Measurements from ENCODE around the gene PHF21B.
"Not testable (repeated sequence)": the region's sequence is repeated elsewhere in the genome, so short reads cannot be mapped to it uniquely, and the experiment has no call there.

Gene PHF21B

DNA sequence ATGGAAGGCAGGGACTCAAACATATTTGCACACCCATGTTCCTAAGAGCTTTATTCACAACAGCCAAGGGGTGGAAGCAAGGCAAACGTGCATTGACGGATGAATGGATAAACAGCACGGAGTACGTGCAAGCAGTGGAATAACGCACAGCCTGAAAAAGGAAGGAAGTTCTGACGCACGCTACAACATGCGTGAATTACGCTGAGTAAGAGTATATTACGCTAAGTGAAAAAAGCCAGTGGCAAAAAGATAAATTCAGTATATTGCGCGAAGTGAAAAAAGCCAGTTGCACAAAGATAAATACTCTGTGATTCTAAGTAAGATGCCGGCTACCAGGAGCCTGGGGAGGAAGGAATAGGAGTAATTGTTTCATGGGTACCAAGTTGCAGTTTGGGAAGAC lies 19.5 kb downstream of the PHF21B start:
- no peak for DNase-seq (ENCODE audit: low read depth)

DNA sequence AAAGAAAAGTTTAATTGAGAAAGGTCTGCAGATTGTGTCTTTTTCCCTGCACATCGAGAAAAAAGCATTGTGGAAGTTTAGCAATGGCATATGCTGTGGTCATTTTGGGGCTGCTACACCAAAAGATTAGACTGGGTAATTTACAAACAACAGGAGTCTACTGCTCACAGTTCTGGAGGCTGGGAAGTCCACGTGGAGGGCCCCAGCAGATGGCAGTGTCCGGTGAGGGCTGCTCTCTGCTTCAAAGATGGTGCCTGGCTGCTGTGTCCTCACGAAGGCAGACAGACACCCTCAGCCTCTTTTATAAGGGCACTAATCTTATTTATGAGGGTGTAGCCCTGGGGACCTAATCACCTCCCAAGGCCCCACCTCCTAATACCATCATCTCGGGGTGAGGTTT lies 21.1 kb downstream of the PHF21B start:
- DNase-seq (ENCODE audit: low read depth) = no peak

DNA sequence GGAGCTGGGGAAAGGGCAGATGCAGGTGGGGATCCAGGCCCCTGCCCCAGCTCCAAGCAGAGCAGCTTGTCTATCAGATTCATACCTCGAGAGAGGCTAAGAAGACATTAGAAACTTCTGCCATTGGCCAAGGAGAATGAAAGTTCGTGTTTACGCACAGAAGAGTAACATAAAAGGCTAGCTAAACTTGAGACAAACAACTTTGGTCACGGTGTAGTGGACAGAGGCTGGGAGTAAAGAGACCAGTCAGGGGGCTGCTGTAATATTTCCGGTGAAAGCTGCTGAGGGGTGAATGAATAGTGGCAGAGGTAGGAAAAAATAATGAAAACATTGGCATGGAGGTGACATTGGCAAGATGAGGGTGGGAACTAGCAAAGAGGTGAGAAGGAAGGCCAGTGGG lies 22.9 kb downstream of the PHF21B start:
- DNase-seq (ENCODE audit: low read depth) = no peak

DNA sequence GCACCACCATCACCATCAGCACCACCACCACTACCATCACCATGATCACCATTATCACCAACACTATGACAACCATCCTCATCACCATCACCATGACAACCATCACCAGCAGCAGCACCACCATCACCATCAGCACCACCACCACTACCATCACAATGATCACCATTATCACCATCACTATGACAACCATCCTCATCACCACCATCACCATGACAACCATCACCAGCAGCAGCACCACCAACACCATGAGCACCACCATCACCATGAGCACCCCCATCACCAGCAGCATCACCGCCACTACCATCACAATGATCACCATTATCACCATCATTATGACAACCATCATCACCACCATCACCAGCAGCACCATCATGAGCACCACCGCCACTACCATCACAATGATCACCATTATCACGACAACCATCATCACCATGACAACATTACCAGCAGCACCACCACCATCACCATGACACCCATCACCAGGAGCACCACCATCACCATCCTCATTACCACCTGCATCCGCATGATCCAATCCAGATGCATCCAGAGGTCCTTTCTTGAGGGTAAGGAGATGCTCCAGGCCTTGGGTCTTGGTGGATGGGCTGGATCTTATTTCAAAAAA lies 23.8 kb downstream of the PHF21B start:
- DNase-seq (ENCODE audit: low read depth) = no peak

DNA sequence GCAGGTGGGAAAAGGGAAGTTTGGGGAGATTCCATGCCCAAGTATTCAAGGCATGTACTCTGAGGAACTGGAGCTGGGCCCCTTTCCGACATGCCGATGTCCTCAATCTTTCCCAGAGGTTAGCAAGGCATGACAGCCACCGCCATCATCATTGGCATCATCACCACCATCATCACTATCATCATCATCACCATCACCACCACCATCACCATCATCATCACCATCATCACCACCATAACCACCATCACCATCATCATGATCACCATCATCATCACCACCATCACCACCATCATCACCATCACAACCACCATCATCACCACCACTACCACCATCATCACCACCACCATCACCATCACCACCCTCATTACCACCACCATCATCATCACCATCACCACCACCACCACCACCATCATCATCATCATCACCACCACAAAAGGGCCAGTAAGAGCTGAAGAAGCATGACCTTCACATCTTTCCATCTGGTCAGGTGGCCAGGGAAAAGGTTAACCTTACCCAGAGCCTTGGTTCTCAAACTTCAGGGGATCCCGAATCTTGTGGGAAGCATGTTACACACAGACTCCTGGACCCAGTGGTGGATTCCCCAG lies 25.8 kb downstream of the PHF21B start:
- no peak for DNase-seq (ENCODE audit: low read depth)

DNA sequence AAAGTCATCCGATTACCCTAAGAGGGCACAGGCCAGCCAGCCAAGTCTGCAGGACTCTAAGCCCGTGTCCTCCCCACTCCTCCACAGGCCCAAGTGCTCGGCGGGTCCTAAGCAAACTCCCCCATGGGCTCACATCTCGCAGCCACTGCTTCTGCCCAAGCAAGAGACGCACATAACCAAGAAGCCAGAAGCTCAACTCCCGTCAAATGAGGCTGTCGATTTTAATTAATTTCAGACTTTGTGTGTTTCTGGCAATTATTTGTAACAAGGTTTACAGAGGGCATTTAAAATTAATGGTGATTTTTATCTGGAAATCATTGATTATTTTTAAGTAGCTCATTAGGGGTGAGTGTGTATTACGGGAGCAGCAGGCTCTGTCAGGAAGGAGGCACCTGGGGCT lies 27.4 kb downstream of the PHF21B start:
- no peak for DNase-seq (ENCODE audit: low read depth)

DNA sequence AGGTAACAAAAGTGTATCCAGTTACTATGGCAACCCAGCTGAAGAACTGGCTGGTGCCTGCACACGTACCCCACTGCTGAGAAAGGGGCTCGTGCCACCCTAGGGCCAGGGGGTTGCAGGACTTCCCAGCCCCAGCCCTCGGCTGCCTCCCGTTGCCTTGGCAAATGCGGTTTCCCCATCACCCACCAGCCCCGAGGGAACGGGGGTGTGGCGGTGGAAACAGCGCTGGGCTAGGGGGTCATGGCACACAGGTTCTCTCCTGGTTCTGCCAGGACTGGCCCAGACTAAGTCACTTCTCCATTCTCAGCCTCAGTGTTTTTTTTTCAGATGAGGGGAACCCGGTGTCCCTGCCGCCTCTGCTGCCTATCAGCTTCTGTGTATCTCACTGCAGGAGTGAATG lies 27.9 kb downstream of the PHF21B start:
- no peak for DNase-seq (ENCODE audit: low read depth)

DNA sequence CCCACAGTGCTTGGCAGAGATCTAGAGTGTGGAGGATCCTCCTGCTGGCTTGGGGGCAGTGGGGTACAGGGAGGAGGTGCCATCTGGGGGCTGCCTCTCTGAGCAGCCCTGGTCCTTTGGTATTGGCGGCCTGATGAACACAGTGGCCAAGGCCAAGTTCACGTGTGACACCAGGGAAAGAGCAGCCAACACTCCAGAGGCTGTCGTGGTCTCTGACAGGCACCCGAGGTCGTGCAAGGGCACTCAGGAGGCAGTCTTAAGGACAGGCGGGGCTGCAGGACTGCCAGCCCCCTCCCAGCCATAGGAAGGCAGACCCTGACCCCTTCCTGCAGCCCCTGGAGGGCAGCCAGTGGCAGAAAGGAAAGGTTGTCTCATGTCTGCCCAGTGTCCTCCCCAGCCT lies 30.7 kb downstream of the PHF21B start:
- DNase-seq (ENCODE audit: low read depth) = no peak

DNA sequence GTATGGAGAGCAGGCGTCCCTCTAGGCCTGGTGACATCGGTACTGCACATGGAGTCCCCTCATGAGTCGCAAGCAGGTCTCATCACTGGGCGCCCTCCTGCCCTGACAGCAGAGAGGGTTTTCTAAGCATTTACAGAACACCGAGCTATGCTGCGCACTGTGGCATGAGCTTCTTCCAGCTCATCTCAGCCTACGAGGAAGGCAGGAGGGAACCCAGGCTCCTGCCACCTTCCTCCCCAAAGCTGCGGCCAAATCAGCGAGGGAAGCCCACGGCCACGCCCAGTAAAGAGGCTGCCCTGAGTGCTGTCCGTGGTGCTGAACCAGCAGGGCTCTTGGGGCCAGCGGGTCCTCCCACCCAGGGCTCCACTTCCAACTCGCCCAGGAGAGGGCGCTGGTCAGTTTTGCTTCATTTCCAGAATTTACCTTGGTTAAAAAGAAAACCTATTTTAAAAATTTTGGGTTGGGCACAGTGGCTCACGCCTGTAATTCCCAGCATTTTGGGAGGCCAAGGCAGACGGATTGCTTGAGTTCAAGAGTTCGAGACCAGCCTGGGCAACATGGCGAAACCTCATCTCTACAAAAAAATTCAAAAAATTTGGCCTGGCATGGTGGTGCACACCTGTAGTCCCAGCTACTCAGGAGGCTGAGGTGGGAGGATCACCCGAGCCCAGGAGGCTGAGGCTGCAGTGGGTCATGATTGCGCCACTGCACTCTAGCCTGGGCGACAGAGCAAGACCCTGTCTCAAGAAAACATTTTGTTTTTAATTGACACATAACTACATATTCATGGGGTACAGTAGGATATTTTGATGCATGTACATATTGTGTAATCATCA lies 34.2 kb downstream of the PHF21B start:
- DNase-seq (ENCODE audit: low read depth) = peak; percentile 43

DNA sequence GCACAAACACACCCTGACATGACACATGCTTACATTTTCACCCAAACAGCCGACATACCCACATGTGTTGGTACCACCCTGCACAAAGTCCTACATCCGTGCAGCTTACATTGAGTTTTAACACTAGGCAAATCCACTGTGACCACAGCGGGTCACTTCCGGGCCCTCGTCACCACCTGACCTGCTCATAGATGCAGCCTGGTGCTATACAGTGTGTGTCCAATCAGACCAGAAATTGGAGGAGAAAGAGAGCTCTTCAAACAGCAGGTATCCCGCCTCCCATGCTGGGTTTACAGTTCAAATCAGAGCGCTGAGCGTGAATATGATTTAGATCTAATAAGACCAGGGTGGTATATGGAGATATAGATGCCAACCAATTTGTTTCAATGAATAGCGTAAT lies 35.4 kb downstream of the PHF21B start:
- no peak for DNase-seq (ENCODE audit: low read depth)

DNA sequence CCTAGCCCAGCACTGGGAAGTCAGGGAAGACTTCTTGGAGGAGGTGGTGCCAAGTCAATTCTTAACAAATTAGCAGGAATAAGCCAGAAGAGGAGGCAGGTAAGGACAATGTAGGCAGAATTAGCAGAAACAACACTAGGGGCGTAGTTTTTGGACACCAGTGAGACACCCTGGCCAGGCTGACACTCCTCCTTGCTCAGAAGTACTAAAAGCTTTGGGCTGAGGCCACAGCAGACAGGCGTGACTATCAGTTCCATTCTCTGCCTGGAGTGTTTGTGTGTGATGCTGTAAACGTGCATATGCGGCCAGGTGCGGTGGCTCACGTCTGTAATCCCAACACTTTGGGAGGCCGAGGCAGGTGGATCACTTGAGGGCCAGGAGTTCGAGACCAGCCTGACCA lies 36.0 kb downstream of the PHF21B start:
- DNase-seq (ENCODE audit: low read depth) = no peak

DNA sequence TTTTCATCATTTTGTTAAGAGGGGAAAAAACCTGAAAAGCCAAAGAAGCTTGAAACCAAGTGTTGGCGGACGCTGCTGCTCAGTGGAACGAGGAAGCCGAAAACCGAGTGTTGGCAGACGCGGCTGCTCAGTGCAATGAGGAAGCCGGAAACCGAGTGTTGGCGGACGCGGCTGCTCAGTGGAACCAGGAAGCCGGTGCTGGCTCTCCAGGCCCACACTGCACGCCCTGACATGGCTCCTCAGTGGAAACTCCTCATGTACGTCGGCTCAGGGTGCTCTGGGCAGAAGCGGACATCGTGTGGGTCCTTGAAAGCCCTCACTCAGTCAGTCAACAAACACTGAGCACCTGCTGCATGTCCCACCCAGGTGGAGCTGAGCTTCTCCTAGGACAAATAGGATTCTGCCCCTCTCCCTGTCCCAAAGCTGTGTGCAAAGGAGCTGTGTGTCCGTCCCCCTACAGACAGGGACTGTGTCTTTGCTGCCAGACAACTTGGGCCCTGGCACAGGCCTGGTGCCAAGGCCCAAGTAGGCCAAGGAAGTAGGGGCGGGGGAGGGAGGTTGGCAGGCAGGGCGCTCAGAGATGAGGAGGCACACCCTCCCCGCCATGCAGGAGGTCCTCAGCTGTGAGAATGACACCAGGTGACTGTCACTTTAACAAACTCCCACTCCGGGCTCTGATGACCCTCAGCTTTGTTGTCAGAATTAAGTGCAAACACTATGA lies 37.3 kb downstream of the PHF21B start:
- DNase-seq (ENCODE audit: low read depth) = no peak

DNA sequence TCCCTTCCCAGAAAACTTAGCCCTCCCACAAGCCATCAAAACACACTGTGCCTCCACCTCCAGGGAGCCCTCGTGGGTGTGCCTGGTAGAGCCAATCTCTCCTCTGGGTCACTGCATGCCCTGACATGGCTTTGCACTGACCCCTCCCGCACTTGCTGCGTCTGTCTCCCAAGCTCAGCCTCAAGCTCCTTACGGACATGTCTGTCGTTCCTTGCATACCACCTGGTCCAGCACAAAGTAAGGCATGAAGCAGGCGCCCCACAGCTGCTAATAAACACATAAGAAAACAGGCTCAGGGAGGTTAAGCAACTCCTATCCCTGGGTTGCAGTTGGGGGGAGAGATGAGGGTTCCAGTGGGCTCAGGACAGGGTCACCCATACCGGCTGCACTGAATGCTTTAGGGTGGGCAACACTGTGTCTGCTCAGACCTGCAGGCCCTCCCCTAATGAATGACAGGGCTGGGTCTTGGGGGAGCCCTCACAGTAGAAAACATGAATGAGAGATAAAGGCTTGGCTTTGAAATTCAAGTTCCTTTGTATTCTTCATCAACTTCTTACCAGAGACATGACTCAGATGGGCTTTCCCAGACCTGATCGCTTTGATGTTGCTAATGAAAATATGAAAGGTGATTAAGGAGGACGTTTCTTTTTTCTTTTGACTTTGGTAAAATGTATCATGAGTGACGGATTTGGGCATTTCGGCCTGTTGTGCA lies 38.0 kb downstream of the PHF21B start:
- DNase-seq (ENCODE audit: low read depth) = no peak

DNA sequence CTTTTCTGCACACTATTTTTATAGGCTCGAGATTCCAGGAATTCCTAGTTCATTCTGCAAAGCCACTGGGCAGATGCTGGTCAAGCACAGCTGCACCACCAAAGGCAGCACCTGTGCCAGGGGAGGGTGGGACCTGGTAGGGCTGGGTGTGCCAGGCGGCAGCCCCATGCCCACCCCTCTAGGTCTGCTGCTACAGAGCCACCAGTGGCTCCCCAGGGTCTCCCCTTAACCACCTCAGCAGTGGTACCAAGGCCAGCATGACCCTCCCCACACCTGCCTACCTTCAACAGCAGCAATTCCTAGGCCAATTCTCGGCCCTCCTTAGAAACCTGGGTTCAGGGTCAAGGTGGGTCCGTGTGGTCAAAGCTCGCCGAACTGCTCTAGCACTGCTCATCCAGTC lies 39.5 kb downstream of the PHF21B start:
- no peak for DNase-seq (ENCODE audit: low read depth)

DNA sequence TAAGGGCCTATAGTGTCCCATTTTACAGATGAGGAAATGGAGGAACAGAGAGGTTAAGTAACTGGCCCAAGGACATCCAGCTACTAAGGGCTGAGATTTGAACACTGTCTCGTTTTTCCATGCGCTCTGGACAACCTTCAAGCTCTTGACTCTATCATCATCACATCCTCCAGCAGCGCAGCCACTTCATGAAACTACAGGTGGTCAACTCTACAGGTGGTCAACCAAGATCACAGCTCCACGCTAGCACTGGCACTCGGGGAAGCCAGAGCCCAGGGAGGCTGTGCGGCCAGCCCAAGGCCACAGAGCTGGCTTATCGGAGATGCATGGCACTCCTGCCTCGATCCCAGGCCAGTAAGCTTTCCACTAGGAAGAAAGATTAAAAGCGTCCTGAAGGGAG lies 40.0 kb downstream of the PHF21B start:
- DNase-seq (ENCODE audit: low read depth) = no peak

DNA sequence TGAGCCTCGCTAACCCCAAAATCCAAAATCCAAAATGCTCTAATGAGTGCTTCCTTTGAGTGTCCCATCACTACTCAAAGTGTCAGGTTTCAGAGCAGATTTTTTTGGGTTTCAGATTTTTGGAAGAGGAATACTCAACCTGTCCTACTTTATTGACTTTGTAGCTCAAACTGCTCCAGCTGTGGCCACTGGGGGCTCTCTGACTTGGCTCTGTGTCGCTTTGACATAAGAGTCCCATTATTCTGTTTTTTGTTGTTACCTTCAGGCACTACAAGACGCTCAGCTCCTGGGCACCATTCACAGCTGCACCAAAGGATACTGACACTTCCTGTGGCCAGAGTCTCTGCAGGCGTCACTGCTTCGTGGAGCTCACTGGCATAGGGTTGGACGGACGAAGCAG lies 41.1 kb downstream of the PHF21B start:
- no peak for DNase-seq (ENCODE audit: low read depth)

DNA sequence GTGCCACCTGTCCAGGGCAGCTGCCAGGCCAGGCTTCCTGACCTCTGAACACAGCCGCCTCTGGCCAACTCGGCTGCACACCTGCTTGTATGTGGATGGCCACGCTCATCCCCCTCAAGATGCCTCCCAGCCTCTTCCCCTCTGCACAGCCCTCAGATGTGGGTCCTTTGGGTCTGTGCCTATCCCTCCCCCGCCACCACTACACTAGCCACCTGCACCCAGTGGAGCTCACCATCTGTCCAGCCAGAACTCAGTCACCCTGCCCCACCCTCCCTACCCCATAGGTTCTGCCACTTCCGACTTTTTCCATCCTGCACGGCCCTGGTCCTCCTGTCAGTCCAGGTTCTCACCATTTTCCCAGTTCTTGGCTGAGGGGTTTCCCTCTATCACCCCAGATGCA lies 44.6 kb downstream of the PHF21B start:
- DNase-seq (ENCODE audit: low read depth) = no peak

DNA sequence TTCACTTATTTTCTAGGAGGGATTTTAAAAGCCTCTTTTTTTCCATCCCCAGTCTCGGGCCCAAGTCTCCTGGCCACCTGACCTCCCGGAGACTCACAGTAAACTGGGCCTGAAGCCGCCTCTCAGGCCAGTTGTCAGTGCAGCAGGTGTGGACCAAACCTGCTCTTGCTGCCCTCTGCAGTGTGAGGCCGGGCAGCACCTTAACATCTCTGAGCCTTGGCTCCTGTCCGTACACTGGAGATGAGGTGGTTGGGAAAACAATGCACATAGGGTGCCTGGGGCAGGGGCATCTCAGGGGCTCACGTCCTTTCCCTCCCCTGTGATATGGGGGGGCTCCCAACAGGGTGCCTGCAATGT lies 45.1 kb downstream of the PHF21B start:
- no peak for DNase-seq (ENCODE audit: low read depth)

DNA sequence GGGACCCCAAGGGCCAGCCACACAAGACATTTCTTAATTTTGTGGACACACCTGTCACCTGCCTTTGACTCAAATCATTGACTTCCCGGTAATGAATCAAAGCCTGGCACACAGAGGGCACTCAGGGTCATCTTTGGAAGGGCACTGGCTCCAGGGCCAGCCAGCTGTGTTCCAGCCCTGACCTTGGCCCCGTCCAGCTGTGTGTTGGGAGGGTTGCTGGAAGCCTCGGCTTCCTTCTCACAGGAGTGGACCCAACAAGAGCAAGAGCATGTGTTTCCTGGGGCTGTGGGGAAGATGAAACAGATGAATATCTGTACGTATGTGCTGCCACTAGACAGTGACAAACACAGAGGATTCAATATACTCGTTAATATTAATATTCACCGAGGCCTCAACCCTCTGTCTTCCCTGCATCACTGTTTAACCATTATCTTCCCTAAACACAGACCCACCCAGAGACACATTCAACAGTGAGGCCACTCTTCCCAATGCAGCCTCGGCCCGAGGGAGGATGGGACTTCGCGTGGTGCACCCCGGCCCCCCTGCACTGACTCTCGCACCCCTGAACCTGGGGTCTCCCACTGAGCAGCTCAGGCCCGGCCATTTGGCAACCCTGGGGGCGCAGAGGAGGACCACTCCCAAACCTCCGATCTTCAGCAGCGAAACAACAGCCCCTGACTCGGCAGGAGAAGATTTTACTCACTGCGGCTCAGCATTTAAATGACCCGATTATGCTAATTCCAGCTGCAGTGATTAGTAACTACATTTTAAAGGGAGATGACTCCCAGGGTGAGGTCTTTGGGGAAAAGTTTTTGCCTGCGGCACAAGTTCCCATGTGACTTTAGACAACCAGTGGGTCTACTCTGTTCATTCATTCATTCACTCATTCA lies 45.7 kb downstream of the PHF21B start:
- DNase-seq (ENCODE audit: low read depth) = no peak

DNA sequence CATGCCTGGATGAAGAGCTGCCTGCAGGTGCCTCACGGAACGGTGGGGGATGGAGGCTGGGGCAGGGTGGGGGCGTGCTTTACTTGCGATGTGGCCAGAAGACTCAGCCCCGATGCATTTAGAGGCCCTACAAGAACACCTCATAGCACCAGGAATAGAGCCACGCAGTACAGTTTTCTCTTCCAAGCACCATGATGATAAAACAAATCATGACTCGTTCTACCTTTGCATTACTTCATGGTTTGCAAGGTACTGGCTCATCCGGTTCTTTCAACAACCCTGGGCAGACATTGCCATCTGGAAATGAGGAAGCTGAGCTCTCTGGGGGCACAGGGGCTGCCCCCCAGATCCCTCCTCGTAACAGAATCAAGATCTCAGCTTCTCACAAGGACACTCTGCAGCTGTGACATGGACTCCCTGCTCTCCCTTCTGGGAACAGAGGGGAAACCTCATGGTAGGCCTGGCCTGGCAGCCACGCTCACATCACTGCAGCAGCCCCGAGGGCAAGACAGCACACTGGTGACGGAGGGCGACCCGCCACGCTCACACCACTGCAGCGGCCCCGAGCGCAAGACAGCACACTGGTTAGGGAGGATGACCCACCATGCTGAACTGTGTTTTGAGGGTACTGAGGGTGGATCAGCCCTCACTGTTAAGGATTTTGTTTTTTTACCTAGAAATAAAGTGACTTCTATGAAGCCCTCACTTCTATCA lies 46.9 kb downstream of the PHF21B start:
- no peak for DNase-seq (ENCODE audit: low read depth)

DNA sequence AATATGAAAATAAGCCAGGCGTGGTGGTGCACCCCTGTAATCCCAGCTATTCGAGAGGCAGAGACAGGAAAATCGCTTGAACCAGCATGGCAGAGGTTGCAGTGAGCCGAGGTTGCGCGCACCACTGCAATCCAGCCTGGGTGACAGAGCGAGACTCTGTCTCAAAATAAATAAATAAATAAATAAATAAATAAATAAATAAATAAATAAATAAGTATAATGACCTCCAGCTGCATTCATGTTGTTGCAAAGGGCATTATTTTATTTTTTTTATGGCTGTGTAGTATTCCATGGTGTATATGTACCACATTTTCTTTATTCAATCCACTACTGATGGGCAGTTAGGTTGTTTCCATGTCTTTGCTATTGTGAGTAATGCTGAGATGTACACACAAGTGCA lies 48.1 kb downstream of the PHF21B start:
- not testable (repeated sequence) for DNase-seq (ENCODE audit: low read depth)

All from HS-27A (cell line).